ENCODE measurements around the gene IL32. TPM values are rescaled to one million over a fixed set of nuclear protein-coding genes. Genes with fewer than 3 reads are reported as not detected.

Gene IL32, protein sequence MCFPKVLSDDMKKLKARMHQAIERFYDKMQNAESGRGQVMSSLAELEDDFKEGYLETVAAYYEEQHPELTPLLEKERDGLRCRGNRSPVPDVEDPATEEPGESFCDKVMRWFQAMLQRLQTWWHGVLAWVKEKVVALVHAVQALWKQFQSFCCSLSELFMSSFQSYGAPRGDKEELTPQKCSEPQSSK
- total RNA-seq: 26.5 TPM

DNA sequence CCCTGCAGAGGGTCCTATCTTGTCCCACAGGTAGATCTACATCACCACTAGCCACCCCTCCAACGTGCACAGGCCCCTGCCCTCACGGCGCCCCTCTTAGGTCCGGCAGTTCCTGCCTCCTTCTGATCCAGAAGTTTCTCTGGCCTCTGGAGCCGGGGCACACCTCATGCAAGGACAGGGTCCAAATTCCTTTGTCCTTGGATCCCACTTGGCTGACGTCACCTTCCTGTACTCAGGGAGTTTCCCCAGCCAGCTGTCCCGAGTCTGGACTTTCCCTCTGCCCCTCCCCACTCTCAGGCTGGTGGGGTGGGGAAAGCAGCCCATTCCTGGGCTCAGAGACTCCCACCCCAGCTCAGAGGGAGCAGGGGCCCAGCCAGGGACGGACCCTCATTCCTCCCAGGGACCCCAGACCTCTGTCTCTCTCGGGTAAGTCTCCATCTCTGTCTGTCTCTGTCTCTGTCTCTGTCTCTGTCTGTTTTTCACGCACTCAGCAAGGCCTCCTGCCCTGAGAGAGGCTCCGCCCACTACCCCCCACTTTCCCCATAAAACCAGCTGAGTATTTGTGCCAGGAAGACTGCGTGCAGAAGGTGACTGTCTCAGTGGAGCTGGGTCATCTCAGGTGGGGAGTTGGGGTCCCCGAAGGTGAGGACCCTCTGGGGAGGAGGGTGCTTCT, at the start of gene IL32:
TSS of gene IL32 (plus strand) at position 572 of the 673 bp plus-strand sequence. CDS start 172 bp downstream, outside the sequence.
- peak; percentile 24 for DNase-seq

DNA sequence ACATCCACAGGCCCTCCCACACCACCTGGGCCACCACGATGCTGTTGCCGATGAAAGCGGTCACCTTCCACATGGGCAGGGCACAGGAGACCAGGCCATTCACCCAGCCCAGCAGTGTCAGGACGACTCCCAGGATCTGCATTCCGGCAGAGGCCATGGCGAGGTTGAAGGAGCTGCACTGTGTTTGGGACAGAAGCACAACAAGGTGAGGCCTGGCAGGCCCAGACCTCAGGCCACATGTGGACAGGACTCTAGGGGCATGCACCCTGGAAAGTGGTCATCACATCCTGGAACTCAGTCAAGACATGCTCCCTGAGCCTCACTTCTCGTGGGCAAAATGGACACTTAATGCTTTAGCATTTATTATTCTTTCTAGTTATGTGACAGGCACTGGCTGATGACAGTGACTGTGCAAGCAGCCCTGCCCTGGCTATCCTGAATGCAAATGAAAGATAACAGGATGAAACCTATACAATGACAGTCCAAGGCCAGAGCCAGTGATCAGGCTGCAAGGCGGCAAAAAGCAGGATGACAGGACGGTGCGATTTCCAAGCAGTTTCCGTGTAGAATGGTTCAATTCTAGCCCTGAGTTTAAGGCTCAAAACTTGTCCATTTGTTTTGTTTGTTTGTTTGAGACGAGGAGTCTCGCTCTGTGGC, 49.4 kb upstream of the IL32 start:
- no peak for DNase-seq

DNA sequence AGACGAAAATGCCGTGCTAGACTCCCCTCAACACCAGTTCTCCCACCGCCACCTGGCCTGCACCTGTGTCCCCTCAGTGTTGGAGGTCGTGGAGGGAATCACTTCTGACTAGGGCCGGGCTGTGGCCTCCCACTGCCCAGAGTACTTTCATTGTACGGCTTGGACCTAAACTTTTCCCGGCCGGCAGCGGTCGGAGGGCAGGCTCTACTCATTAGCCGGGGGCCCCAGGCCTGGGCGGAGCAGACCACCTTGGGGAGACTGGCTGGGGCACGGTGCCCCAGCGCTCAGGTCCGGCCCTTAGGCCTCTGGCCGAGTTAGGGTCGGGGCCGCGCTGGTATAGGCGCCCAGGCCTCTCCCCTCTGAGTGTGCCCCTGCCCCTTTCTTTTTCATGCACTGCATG, 48.1 kb upstream of the IL32 start:
- no peak for DNase-seq

DNA sequence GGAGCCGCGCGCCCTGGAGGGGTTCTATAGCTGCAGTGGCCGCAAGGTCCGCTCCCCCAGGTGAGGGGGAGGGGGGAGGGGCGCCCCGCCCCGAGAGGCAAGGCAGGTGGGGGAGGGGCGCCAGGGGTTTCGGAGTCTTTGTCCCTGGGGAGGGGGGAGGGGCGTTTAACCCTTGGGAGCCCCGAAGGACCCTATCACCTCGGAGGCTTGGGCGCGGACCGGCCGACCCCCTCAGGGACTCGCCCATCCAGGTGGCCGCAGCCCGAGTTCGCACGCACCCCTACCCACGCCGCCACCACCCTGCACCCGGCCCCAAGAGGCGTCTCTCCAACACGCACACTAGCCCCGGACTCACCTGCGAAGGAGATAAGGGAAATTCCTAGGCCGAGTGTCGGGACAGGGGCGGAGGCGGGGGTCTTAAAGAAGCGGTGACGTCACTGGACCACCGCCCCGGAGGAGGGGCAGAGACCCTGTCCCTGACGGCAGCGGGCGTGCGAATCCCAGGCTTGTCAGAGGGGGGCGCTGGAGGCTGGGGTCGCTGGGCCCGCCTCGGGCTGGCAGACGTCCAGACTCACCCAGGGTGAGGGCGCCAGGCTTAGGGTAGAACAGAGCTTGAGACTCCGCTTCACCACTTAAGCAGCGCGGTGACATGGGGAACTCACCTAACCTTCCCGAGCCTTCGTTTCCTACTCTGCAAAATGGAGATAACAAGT, 47.5 kb upstream of the IL32 start, which contains the start of gene CLDN6:
TSS of gene CLDN6 (minus strand) at position 390 of the 713 bp plus-strand sequence. CDS start 2,162 bp downstream, outside the sequence.
- no peak for DNase-seq

DNA sequence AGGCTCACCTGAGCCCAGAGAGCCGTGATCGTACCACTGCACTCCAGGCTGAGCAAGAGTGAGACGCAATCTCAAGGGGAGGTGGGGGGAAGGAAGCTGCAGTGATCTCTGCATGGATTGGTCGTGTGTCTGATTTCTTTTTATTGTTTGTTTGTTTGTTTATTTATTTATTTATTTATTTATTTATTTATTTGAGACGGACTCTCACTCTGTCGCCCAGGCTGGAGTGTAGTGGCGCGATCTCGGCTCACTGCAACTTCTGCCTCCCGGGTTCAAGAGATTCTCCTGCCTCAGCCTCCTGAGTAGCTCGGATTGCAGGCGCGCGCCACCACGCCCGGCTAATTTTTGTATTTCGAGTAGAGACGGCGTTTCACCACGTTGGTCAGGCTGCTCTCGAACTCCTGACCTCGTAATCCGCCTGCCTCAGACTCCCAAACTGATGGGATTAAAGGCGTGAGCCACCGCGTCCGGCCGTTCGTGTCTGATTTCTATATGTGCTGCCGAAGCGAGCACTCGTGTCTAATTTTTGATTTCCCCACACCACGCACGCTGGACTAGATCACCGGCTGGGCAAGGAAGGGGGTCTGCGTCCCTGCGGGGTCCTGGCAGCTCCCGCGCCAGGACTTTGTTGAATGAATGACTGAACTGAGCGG, 45.7 kb upstream of the IL32 start:
- DNase-seq: no peak

DNA sequence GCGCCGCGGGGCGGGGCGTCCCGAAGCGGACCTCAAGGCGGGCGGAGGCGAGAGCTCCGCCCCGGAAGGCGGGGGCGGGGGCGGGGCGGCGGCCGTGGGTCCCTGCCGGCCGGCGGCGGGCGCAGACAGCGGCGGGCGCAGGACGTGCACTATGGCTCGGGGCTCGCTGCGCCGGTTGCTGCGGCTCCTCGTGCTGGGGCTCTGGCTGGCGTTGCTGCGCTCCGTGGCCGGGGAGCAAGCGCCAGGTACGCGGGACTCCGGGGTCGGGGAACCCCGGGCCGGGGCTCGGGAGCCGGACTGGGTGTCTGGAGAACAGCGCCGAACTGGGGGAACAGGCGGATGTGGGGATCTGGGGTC, 45.2 kb upstream of the IL32 start, which contains the start of gene TNFRSF12A:
TSS of gene TNFRSF12A (plus strand) at position 122 of the 357 bp plus-strand sequence. CDS start at position 152, 30 bp downstream.
- DNase-seq: no peak

DNA sequence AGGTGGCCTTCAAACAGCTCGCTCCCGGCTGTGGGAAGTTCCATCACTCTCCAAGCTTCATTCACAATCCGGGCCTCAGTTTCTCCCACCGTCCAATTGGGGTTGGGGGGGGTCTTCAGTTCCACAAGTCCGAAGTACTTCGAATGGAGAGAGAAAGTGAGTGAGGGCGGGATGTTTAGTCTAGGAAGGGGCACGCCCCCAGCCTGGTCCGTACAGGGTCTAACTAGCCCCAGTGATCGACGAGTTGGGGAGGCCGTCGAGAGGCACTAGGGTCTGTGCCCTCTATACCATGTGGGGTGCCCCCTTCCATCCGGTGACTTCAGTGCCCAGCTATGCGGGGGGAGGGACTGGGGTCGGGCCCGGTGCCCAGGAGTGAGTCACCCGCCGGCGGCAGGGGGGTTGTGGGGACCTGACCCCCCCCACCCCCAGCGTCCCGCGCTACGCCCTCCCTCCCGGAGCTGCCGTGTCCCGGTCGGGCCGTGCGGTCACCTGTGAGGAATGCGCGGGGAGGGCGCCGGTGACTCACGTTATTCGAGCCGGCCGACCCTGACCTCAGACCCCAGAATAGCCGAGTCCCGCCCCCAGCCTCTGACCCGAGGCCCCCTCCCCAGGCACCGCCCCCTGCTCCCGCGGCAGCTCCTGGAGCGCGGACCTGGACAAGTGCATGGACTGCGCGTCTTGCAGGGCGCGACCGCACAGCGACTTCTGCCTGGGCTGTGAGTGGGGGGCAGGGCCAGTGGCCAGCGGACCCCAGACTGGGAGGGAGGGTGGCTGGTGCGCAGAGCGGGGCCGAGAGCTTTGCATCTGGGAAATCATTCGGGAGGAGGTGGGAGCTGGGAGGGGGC, 44.6 kb upstream of the IL32 start:
- peak; percentile 77 for DNase-seq

DNA sequence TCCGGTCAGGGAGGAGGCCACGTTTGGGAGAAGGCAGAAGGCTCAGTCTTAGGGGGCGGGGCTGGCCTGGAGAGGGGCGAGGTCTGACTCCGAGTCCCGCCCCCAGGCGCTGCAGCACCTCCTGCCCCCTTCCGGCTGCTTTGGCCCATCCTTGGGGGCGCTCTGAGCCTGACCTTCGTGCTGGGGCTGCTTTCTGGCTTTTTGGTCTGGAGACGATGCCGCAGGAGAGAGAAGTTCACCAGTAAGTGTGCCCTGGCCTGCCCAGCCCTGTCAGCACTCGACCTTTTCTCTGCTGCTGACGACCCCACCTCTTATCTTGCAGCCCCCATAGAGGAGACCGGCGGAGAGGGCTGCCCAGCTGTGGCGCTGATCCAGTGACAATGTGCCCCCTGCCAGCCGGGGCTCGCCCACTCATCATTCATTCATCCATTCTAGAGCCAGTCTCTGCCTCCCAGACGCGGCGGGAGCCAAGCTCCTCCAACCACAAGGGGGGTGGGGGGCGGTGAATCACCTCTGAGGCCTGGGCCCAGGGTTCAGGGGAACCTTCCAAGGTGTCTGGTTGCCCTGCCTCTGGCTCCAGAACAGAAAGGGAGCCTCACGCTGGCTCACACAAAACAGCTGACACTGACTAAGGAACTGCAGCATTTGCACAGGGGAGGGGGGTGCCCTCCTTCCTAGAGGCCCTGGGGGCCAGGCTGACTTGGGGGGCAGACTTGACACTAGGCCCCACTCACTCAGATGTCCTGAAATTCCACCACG, 43.8 kb upstream of the IL32 start:
- DNase-seq: peak; percentile 52

DNA sequence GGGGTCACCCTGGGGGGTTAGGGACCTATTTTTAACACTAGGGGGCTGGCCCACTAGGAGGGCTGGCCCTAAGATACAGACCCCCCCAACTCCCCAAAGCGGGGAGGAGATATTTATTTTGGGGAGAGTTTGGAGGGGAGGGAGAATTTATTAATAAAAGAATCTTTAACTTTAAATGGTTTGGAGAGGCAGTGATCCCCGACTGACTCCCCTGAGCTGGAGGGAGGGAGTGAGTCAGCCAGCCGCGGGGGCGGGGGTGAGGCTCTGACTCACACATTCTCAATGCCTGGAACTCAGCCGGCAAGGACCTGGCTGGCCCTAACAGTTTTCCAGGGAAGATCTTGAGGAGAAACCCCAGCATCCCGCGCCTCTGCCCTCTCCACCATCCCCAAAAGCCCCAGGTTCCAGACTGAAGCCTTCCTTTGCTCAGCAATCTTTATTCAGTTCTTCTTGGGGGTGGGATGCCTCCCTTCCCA, 43.2 kb upstream of the IL32 start:
- DNase-seq: peak; percentile 86

DNA sequence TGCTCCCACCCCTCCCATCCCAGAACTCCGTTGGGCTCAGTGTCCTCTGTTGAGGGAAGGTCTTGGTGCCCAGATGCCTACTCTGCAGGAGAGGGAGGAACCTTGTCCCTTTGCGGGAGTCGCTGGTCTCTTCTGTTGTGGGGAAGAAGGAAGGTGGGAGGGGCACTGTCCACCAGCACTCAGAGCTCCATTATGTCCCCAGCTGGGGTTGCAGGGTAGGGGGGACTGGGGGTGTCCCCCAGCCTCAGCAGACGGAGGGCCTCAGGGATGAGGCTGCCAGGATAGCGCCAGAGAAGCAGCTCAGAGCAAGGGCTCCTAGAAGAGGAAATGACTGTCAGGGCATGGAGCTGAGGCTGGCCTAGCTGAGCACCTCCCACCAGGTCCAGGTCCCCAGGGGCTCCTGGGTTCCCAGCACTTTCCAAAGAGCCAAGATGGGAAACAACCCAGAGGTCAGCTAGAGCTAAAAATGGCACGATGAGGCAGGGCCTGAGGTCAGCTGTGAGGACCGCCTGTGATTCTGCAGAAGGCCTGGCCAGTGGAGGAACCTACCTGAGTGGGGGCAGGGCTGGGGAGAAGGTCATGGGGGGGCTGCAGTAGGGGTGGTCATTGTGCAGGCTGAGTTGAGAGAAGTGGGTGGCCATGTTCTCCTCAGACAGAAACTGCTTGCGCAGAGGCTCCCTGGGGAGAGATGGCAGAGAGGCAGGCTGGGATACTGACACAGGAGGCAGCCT, 42.6 kb upstream of the IL32 start:
- DNase-seq: no peak

DNA sequence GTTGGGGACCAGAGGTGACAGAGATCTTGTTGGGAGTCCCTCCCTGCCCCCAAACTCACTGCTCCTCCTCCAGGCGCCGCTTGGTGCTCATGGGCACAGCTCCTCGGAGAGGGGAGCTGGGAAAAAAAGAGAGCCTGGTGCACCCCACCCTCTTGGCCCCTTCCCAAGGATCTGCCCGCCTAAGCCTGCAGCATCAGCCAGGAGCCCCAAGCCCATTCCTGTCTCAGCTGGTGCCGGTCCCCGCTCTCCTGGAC, 42.1 kb upstream of the IL32 start:
- DNase-seq: peak; percentile 29

DNA sequence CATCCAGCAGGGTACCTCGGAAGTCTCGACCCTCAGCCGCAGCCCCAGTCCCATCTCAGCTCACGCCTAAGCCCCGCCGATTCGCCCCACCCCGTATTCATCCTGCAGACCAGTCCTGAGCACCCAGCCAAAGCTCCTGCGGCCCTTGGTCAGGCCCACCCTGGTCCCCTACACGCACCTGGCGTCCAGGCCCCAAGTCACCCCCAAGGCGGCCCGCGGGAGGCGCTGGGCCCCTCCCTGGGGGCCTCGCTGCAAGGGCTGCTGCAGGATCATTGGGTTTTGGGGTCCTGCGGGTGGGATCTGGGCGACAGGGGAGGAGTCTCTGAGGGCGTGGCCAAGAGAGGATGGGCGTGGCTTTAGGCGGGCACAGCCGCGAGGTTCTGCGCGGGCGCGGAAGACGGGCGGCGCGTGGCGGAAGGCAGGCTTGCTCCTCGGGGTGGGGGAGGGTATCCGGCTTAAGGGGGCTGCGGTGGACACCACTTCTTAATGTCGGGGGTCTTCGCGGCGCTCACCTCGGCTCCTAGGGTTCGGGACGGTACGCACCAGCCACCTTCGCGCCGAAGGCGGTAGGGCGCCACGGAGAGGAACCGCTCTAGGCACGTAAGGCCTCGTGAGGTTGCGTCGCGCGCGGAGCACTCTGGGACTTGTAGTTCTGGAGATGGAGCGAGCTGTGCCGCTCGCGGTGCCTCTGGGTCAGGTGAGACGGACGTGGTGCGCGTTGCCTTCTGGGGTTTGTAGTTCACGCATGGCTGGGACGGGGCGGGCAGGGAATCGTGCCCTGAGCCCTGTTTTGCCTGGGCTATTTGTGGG, 41.6 kb upstream of the IL32 start, which contains the start of the genes HCFC1R1 and THOC6:
TSS of gene HCFC1R1 (minus strand) at position 274 of the 810 bp plus-strand sequence. CDS start at position 273, 1 bp downstream.
TSS of gene THOC6 (plus strand) at position 367 of the 810 bp plus-strand sequence. CDS start at position 659, 292 bp downstream.
- peak; percentile 92 for DNase-seq

DNA sequence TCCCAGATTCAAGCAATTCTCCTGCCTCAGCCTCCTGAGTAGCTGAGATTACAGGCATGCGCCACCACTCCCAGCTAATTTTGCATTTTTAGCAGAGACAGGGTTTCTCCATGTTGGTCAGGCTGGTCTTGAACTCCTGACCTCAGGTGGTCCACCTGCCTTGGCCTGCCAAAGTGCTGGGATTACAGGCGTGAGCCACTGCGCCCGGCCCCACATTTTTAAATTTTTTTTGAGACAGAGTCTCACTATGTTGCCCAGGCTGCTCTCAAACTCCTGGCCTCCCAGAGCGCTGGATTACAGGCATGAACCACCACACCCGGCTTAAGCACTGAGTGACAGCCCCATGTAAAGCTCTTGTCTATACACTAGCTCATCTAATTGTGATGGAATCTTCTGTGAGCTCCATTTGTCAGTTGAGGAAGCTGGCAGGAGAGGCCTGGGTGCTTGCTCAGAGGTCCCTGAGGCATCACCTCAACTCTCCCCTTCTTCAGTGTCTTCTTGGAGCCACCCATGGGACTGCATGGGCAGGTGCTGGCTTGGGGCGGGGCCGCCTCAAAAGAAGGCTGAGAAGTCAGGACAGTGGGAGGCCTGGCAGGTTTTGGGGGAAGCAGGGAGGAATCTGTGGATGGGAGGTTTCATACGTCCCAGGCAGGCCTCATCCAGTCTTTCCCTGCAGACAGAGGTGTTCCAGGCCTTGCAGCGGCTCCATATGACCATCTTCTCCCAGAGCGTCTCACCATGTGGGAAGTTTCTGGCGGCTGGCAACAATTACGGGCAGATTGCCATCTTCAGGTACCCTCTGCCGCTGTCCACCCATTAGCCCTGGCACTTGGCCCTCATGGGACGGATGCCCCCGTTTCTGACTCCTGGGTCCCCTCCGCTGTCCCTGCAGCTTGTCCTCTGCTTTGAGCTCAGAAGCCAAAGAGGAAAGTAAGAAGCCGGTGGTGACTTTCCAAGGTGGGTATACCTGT, 40.1 kb upstream of the IL32 start:
- DNase-seq: no peak

DNA sequence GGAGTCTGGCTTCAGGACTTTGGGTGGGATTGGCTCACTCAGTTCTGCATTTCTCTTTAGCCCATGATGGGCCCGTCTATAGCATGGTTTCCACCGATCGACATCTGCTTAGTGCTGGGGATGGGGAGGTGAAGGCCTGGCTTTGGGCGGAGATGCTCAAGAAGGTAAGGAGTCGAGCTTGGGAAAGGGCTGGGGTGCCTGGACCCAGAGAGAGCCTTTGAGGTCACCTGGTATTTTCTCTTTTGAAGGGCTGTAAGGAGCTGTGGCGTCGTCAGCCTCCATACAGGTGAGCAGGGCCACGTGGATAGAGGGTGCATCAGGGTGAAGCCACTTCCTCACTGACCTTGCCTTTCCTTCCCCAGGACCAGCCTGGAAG, 39.4 kb upstream of the IL32 start:
- no peak for DNase-seq

DNA sequence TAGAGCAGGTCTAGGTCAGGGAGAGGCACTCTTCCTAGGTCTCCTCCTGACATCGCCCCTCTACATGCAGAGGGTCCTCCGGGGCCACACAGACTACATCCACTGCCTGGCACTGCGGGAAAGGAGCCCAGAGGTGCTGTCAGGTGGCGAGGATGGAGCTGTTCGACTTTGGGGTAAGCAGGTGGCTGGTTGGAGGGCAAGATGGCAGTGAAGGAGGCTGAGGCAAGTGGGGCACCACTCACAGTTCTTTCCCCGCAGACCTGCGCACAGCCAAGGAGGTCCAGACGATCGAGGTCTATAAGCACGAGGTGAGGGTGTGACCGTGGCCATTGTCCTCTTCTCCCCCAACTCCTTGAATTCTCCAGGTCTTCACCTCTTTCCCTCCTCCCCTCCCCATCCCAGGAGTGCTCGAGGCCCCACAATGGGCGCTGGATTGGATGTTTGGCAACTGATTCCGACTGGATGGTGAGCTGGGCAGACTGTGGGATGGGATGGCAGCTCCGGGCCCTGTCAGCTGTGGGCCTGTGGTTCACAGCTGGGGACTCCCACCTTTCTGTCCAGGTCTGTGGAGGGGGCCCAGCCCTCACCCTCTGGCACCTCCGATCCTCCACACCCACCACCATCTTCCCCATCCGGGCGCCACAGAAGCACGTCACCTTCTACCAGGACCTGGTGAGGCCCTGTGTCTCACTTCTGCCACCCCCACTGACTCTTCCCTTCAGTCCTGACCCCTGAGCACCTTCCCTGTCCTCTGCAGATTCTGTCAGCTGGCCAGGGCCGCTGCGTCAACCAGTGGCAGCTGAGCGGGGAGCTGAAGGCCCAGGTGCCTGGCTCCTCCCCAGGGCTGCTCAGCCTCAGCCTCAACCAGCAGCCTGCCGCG, 38.6 kb upstream of the IL32 start:
- no peak for DNase-seq

DNA sequence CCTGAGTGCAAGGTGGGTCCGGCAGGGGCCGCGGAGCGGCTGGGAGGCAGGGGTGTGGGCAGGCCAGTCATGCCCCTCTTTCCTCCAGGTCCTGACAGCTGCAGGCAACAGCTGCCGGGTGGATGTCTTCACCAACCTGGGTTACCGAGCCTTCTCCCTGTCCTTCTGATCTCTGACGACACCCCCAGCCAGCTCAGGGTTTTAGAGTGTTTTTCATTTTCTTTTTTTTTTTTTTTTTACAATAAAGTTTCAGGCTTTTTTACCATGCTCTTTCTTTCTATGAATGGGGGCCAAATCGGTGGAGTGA, 38.0 kb upstream of the IL32 start:
- DNase-seq: no peak
